GM15510 (cell line): ENCODE results near the gene BEGAIN.

Source experiments
- POLR2A ChIP-seq: IDR thresholded peaks from 3 replicates; pipeline ENCODE4 v1.6.1; 2011; ENCODE audit warnings: borderline replicate concordance; ENCODE audit not compliant: insufficient read length; ENCODE audit errors: extremely low read depth

Gene BEGAIN

DNA sequence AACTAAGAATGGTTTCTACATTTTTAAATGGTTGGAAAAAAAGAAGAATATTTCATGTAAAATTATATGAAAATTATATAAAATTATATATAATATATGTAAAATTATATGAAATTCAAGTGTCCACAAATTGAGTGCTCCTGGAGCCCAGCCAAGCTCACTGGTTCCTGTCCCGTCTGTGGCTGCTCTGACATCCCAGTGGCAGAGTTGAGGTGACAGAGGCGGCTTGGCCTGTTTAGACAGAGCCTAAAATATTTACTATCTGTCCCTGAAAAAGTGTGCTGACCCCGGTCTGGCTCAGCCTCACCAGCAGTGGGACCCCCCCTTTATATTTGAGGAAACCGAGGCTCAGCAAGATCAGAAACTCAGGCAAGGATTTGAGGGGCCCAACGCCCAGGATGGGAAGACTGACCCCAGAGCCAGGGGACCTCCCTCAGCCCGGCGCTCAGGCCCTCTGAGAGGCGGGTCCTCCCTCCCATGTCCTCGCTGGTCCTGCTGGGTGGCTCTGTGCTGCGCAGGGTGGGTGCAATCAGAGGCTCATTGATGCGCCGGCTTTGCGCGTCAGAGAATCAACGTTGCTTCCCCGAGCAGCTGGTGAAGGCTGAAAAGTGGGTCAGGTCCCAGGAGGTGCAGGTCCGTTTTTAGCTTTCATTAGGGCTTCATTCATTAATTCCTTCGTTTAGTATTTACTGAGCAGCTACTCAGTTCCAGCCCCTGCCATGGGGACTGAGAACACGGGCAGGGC, 21.5 kb upstream of the BEGAIN start:
- TF ChIP-seq POLR2A: no peak

DNA sequence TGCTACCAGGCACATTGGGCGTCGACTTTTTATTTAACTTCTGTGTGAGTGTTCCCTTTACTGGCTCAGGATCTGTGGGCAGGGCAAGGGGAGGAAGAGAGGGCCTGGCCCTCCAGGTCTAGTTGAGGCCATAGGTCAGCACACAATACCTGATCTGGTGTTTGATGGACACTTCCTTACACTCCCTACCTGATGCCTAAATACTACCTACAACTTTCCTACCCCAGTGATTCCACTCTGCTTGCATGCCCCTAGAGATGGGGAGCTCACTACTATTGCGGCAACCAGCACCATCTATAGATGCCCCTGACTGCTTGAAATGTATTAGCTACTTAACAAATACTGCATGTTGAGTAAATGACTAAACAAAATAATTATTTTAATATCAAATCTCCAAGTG, 20.8 kb upstream of the BEGAIN start:
- TF ChIP-seq POLR2A: no peak

DNA sequence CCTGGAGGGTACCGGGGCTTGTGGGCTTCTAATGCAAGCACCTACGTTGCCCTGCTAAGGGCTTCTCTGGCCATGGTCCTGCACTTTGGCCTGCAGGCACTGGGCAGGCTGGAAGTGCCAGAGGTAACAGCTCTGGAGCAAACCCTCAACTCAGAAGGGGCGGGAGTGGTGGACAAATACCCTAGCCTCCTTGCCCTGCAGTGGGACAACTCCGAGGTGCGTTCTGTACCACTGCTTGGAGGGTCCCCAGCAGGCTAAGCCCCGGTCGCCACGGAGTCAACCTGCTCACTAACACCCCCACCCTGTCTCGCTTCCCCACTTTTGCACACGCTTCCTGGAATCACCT, 20.4 kb upstream of the BEGAIN start:
- no peak for TF ChIP-seq POLR2A

DNA sequence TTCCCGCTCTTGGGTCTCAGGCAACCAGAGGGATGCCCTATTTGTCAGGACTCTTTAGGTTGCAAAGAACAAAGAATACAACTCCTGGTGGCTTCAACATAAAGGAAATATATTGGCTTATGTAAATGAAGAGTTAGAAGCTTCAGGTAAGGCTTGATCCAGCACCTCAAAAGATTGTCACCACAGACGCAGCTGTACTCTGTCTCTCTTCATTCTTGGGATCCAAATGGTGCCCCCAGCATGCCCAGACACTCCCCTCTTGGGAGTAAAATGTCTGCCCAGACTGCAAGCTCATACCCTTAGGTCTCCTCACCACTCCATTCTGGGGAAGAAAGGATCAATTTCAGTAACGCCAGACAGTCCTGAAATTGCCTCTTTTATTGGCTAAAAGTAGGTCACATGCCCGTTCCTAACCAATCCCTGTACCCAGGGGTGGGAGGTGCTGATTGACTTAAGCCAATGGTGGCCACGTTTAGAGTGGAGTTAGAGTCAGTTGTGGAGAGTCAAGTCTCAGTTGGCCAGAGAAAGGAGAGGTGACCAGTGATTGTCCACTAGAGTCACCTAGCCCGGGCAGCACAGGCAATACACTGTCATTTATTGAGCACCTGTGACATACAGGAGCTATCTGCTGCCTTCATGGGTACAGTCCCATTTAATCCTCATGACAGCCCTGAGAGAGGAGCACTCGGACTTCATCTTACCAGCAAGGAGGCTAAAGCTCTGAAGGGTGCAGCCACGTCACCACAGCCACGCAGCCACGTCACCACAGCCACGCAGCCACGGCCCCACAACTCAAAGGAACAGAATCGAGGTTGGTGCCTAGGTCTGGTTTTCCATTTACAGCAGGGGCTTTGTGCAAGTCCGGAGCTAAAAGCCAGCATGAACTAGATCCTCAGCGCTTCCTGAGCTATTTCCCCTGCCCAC, 19.7 kb upstream of the BEGAIN start:
- TF ChIP-seq POLR2A: no peak

DNA sequence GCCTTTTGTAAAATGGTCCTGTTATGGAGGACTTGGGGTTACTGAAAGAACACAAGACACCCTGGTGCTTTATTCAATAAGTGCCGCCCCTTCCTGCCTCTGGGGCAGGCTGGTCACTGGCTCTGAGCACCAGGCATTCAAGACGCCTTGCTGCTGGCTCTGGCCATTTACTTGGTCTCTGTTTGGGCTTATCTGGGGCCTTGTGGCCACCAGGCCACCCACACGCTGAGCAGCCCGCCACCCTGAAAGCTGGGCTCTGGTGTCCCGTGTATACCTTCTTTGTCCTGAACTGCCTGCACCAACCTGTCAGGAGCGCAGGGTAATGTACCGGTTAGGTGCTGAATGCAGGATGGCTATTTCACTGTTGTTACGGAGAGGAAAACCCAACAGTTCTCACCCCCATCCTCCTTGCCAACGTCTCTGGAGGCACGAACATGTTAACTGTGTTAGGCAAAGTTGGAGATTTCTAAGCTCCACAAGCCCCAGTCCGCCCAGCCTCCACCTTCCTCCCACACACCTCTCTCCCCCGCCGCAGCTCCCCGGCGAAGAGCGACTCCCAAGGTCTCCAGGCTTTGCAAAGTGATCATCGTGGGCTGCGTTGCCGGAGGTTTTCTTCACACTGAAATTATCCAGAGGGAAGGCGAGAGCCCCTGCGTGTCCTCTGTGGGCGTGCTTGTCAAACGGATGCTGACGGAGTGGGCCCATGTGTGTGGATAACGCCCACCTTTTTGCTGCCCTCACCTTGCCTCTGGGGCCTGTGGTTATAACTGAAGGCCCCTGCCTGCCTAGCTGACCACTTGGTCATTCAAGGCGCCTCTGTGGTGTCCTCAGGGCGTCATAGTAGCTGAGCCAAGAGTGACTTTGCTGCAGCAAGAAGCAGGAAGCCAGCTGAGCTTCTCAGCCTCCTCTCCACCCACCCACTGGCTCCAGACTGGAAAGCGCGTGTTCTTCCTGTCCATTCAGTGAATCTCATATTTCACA, 18.8 kb upstream of the BEGAIN start:
- TF ChIP-seq POLR2A: no peak

DNA sequence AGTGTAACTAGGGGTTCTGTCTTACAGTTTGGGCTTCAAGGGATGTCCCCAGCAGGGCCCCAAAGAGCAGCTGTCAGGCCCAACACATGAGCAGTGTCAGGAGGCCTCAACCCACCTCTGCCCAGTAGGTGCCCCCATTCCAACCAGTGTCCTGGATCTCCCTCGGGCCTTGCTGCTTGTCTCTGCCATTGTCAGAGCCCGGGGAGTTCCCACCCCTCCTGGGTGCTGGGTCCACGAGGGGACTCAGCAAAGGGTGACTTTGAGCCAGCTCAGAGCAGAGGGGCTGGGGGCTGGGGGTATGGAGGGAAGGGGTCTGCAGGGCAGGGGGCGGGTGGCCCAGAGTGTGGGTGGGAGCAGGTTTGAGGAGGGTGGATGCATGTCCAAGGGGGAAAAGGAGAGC, 18.0 kb upstream of the BEGAIN start:
- TF ChIP-seq POLR2A: no peak

DNA sequence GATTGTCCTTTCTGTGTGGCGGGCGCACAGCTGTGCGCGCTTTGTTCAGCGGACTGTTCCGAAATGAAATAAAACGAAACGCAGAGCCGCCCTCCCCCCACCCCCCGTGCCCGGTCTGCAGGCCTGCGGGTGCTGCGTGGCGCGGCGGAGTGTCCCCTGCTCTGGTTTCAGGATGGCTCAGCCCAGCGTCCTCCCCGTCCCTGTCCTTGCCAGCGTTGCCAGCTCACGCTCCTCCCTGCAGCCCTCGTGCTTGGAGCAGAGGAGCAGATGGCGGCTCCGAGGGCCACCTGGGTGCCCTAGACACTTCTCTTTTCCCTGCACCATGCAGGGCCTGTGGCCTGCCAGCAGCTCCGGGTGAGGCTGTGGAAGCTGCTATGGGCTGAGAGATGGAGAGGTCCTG, 17.5 kb upstream of the BEGAIN start:
- no peak for TF ChIP-seq POLR2A

DNA sequence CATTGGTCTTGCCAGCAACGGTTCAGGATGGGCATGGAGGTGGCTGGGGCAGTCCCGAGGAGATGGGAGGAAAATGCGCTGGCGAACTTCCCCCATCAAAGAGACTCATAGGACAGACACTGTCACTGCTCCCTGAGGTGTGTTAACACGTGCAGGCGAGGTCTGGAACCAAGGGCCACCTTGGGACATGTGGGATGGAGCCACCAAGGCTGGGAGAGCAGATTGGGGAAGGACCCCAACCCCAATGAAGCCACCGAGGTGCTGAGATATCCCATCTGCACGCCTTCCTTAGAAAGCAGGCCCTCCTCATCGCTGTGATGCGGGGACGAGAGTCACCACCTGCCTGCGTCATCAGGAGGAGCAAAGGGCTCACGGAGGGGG, 16.9 kb upstream of the BEGAIN start:
- TF ChIP-seq POLR2A: no peak

DNA sequence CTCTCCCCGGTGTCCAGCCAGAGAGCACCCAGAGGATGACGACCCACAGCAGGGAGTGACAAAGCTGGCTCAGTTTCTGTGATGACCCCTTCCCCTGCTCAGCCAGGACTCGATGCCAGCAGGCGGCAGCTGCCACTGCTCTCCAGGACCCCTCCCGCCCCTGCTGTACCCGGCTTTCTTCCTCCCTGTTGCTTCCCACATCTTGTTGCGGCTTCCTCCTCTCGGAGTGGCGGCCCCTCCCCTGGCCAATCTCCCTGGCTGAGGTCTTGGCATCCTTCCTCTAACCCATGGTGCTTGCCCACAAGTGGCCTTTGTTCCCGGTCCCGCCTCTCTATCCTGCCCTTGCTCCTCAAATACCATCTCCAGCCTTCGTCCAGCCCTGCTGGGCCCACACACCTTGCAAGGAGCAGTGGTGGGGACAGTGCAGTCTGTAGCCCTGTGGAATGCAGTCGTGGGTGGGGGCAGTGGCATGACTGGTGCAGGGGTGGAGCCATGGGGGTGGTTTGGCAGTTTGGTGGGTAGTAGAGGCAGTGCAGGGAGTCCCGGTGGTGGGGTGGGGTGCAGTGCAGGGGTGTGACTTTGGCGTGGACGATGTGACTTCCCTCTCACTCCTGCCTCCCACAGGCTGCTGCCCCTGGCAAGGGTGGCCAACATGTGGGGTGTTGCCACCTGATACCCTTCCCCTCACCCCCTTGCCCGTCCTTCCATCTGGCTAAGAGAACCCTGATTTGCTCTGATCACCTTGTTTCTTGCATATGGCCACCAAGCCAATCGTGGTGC, 16.3 kb upstream of the BEGAIN start:
- no peak for TF ChIP-seq POLR2A

DNA sequence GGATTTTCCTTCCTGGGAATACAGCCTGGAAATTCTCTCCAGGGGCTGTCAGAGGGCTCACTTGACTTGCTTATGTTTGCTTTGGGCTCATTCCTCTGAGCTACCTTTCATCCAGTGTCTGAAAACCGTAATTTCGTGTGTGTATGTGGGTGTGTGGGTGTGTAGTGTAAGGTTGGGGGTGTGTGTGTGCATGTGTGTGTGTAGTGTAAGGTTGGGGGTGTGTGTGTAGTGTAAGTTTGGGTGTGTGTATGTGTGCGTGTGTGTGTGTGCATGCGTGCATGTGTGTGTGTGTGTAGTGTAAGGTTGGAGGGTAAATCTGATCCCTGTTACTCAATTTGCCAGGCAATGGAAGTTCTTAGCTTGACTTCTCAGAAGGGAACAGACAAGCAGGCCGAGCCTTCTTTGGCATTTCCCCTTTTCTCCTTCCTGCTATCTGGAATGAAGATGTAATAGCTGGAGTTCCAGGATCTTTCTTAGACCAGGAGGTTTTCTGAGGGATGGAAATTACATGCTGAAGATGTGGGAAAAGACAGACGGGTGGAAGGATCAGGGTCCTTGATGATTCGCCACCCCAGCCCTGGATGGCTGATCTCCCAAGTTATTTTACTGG, 15.5 kb upstream of the BEGAIN start:
- TF ChIP-seq POLR2A: no peak

DNA sequence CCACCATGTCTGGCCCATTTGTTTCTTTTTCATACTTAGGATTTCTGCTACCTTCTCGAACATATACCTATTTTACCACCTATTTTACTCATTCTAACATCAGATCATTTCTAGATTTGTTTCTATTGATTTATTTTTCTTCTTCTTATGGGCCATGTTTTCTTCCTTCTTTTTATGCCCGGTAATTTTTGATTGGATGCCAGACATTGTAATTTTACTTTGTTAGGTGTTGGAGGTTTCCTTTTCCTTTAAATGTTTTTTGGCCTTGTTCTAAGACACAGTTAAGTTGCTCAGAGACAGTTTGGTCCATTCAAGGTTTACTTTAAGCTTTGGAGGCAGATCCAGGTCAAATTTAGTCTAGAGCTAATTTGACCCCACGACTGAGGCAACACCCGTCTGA, 14.7 kb upstream of the BEGAIN start:
- TF ChIP-seq POLR2A: no peak

DNA sequence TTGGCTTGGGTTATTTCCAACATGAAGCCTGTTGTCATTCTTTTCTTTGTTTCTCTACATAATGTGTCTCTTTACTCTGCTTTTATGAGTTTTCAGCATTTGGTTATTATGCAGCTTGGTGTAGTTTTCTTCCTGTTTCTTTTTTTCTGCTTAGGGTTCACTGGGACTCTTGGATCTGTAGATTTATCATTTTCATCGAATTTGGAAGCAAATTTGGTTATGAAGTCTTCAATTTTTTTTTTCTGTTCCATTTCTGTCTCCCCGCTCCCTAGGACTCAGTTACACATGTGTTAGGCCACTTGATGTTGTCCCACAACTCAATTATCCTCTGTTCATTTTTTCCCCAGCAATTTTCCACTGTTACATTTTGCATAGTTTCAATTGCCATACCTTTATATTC, 13.8 kb upstream of the BEGAIN start:
- no peak for TF ChIP-seq POLR2A

DNA sequence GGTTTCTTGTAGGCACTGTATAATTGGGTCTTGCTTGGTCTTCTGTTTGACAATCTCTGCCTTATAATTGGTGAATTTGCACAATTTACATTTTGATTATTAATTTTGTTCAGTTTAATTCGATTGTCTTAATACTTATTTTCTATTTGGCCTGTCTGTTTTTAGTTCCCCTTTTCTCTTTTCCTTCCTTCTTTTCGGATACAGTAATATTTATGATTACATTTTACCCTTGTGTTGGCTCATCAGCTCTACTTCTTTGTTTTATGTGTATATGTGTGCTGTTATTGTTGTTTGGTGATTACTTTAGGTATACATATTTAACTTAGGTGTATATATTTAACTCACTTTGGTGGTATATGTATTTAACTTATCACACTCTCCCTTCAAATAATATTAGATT, 12.8 kb upstream of the BEGAIN start:
- no peak for TF ChIP-seq POLR2A

DNA sequence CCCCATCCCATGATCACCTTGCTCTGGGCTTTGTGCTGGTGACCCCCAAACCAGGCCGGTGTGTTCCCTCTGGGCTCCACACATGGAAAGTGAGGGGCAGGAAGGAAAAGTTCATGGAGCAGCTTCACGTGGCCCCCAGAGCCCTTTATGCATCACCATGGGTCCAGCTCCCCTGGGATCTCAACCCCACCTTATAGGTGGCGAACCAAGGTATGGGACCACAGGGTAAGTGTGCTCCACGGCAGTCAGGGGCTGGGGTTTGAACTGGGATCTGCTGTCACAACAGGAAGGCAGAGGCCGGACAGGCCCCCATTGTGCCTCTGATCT, 7.4 kb upstream of the BEGAIN start:
- no peak for TF ChIP-seq POLR2A
